Thoracic aorta (tissue), 2 donors: Measurements from ENCODE around the gene ELF5. TPM values are rescaled to one million over a fixed set of nuclear protein-coding genes. Genes with fewer than 3 reads are reported as not detected.

Source experiments
- ATAC-seq: fragments of 150-250 bp; one replicate; pipeline ENCODE4 v1.8.0; 2017; ENCODE audit warnings: low read depth; ENCODE audit not compliant: insufficient number of reproducible peaks, low FRiP score
- DNase-seq: peaks from one replicate; pipeline ENCODE4 v3.0.0-alpha.2; 2020; ENCODE audit warnings: low spot score
- H3K27ac ChIP-seq, 2 donors: fragments of 200-600 bp; sonication (generic); 1 replicate in 1 of 2; 2 replicates in 1 of 2; pipeline ENCODE4 v1.5.1; 2016; ENCODE audit warnings: mild to moderate bottlenecking in 2 of 2, moderate library complexity in 2 of 2
- H3K27me3 ChIP-seq: fragments of 200-600 bp; sonication (generic); replicated peaks from 2 replicates; pipeline ENCODE4 v1.6.0; 2016; ENCODE audit warnings: mild to moderate bottlenecking; ENCODE audit not compliant: insufficient read depth
- H3K36me3 ChIP-seq: fragments of 200-600 bp; sonication (generic); one replicate; pipeline ENCODE4 v1.5.1; 2016
- H3K4me1 ChIP-seq, 2 donors: fragments of 200-600 bp; sonication (generic); 1 replicate in 1 of 2; 2 replicates in 1 of 2; pipeline versions ENCODE4 v1.5.1 to v1.6.0; 2016; ENCODE audit warnings: low read depth in 2 of 2, mild to moderate bottlenecking in 1 of 2; ENCODE audit not compliant: control insufficient read depth in 1 of 2
- H3K4me3 ChIP-seq: fragments of 200-600 bp; sonication (generic); 2 replicates; pipeline ENCODE4 v1.5.1; 2016; ENCODE audit warnings: mild to moderate bottlenecking
- H3K9me3 ChIP-seq: fragments of 200-600 bp; sonication (generic); 2 replicates; pipeline ENCODE4 v1.5.1; 2016
- CTCF ChIP-seq: fragments of 200-600 bp; sonication (generic); IDR thresholded peaks from one replicate; pipeline ENCODE4 v1.5.1; 2019; ENCODE audit warnings: antibody characterized with exemption
- total RNA-seq, 2 donors: library from RNA; depleted of rRNA; stranded (reverse); fragments of >200 nt; gene quantifications; one replicate each; pipeline versions ENCODE4 v1.1.0 to v1.2.3, GENCODE V29; 2016

ELF5 gene
- total RNA-seq, 2 donors from 2014 or later, result not detected

DNA sequence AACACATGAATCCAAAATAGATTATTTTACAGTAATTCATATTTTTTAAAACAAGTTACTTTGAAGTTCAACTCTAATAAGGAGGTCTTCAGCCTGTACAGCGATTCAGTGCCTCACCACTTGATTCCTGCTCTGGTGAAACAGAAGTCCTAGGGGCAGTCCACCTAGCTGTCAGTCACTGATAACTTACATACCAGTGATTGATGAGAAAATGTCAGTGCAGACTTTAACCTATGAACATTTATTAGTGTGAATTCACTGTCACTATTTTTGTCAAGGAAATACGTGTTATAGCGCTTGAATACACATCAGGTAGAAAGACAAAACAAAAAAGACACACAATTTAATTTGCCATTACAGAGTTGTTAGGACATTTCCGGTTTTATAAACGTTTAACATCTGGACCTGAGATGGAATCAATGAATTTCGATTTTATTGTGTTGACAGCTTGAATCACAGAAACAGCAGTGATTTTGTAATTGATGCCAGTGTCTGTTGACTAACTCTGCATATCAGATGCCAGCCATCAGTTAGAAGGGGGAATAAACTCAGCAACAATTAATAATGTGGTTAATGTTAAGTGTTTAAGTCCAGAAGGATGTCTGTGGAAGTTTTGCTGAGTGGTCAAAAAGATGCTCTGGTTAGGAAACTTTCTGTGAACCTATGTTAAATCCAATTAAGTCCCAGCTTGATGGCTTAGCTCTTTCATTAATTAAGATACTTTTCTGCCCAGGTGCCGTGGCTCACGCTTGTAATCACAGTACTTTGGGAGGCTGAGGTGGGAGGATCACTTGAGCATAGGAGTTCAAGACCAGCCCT lies 34.5 kb downstream of the ELF5 start:
- no peak overlapping the region for H3K4me3 ChIP-seq
- no peaks in the 10 kb centered on the region for H3K27me3 ChIP-seq
- no peaks in the 10 kb centered on the region for H3K4me1 ChIP-seq
- no peaks in the 10 kb centered on the region for H3K36me3 ChIP-seq
- ATAC-seq (no peak), DNase-seq (no peak)
- TF ChIP-seq CTCF, result no peak
- H3K9me3 ChIP-seq, result no peaks in the 10 kb centered on the region
- no peak overlapping the region for H3K27ac ChIP-seq

GRCh38 chr11:34476849-34477248 lies 36.7 kb downstream of the ELF5 start:
- Histone ChIP-seq H3K4me1 (no peaks in the 10 kb centered on the region), H3K27me3 (no peaks in the 10 kb centered on the region), H3K27ac (no peak overlapping the region), H3K9me3 (no peaks in the 10 kb centered on the region), H3K36me3 (no peaks in the 10 kb centered on the region), H3K4me3 (no peak overlapping the region)
- no peak for TF ChIP-seq CTCF
- DNase-seq (no peak), ATAC-seq (no peak)

DNA sequence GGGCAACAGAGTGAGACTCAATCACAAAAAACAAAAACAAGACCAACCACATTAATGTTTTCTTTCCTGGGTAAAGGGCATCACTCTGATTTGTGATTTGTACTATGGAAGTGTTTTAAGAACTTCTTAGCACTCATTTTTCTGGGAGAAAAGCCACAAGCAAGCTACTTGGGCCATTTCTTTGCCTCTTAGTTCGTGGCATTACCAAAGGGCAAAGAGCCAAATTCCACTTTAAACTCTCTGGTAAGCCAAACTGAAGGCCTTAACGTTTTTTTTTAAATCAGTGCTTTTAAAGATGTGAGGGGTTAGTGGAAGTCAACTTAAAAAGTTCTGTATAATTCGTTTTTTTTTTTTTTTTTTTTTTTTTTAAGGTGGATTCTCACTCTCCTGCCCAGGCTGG lies 37.9 kb downstream of the ELF5 start:
- Histone ChIP-seq H3K9me3 (no peaks in the 10 kb centered on the region), H3K4me3 (no peak overlapping the region), H3K27ac (no peak overlapping the region), H3K27me3 (no peaks in the 10 kb centered on the region), H3K4me1 (no peaks in the 10 kb centered on the region), H3K36me3 (peaks cover 6% of the 10 kb centered on the region)
- no peak for TF ChIP-seq CTCF
- no peak for ATAC-seq
- no peak for DNase-seq

DNA sequence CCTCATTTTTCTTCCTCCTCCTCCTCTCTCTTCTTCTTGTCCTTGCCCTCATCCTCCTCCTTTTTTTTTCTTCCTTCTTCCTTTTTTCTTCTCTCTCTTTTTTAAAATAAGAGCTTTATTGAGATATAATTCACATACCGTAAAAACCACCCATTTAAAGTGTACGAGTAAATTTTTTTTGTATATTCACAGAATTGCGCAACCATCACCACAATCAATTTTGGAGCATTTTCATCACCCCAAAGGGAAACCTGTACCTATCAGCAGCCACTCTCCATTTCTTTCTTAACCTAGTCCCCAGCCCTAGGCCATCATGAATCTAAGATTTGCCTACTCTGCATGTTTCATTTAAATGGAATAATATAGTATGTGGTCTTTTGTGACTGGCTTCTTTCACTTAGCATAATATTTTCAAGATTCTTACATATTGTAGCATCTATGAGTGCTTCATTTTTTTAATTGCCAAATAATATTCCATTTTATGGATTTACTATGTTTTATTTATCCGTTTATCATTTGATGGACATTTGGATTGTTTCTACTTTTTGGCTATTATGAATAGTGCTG lies 39.9 kb downstream of the ELF5 start:
- H3K27ac ChIP-seq, result no peak overlapping the region
- no peak overlapping the region for H3K4me3 ChIP-seq
- H3K4me1 ChIP-seq, result no peaks in the 10 kb centered on the region
- DNase-seq, result no peak
- no peak for TF ChIP-seq CTCF
- H3K27me3 ChIP-seq, result no peaks in the 10 kb centered on the region
- peaks cover 20% of the 10 kb centered on the region for H3K36me3 ChIP-seq
- H3K9me3 ChIP-seq, result no peaks in the 10 kb centered on the region
- no peak for ATAC-seq

DNA sequence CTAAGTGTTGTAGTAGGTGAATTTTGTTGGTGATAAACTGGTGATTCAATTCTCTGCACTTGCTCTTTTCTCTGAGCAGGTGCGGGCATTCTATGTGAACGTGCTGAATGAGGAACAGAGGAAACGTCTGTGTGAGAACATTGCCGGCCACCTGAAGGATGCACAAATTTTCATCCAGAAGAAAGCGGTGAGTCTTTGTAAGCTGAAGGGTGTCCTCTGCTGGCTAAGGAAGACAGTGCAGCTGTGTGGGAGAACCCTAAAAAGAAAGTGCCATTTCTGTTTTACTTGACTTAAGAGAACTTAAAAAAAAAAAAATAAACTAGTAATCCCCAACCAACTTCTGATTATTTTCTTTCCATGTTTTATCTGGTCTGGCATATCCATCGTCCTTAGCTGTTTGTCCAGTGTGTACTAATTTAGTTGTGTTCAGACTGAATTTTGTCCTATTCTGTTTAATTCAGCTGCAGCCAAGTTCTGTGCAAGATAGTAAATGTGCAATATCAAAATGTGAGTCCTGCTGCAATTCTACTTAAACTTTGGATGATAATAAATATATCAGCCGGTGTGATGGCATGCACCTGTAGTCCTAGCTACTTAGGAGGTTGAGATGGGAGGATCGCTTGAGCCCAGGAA lies 45.3 kb downstream of the ELF5 start:
- Histone ChIP-seq H3K9me3 (peaks cover 4% of the 10 kb centered on the region), H3K4me1 (no peaks in the 10 kb centered on the region), H3K27ac (no peak overlapping the region), H3K4me3 (no peak overlapping the region), H3K36me3 (peaks cover 40% of the 10 kb centered on the region), H3K27me3 (no peaks in the 10 kb centered on the region)
- DNase-seq, result no peak
- TF ChIP-seq CTCF, result peak; percentile 29
- no peak for ATAC-seq
